ENCODE data around the gene KIF6.

DNA sequence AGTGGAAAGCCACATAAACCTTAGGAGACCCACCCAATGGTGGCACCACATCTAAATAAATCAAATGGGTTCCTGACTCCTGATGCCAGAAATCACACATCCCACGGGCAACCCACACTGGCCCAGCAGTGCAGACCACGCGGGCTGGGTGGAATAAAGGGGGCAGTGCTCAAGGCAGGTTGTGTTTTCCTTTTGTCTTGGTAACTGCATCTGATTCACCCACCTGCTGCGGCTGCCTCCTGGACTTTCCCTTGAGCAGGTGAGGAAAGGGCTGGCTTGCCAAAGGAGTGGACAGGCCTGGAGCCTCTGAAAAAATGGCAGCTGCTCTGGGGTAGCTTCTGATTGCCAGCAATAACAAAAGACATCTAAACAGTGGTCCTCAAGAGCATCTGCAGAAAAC is 283.2 kb downstream of the KIF6 start:
- TF ChIP-seq, protein P1, sequence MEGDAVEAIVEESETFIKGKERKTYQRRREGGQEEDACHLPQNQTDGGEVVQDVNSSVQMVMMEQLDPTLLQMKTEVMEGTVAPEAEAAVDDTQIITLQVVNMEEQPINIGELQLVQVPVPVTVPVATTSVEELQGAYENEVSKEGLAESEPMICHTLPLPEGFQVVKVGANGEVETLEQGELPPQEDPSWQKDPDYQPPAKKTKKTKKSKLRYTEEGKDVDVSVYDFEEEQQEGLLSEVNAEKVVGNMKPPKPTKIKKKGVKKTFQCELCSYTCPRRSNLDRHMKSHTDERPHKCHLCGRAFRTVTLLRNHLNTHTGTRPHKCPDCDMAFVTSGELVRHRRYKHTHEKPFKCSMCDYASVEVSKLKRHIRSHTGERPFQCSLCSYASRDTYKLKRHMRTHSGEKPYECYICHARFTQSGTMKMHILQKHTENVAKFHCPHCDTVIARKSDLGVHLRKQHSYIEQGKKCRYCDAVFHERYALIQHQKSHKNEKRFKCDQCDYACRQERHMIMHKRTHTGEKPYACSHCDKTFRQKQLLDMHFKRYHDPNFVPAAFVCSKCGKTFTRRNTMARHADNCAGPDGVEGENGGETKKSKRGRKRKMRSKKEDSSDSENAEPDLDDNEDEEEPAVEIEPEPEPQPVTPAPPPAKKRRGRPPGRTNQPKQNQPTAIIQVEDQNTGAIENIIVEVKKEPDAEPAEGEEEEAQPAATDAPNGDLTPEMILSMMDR (IDR thresholded peaks at IDR 0.05) = no peak
- TF ChIP-seq POLR2A (IDR thresholded peaks at IDR 0.05) = no peak
